GM19043 (cell line): ENCODE measurements around the gene DCAF6.
"Not testable (repeated sequence)": the region's sequence is repeated elsewhere in the genome, so short reads cannot be mapped to it uniquely, and the experiment has no call there.

Experiments used
- ATAC-seq: cut with Tn5 transposase; IDR thresholded peaks from one replicate; pipeline ENCODE4 v1.9.1; 2021; ENCODE audit warnings: low read depth; ENCODE audit not compliant: unreplicated experiment

The DCAF6 gene

GRCh38 chr1:167936068-167936929, at the start of gene DCAF6:
TSS of gene DCAF6 (plus strand) at chr1:167936683. CDS start at chr1:167936912, 229 bp downstream.
- peak; percentile 73 for ATAC-seq

GRCh38 chr1:167887187-167887586, 49.3 kb upstream of the DCAF6 start:
- ATAC-seq = not testable (repeated sequence)

- ATAC-seq = no peak
These were observed 46.1 kb upstream of the DCAF6 start for GRCh38 chr1:167890400-167890799.

- no peak for ATAC-seq
These were observed 42.7 kb upstream of the DCAF6 start for GRCh38 chr1:167893798-167894197.

- no peak for ATAC-seq
These were observed 37.8 kb upstream of the DCAF6 start for GRCh38 chr1:167898578-167899222.

- ATAC-seq = peak; percentile 87
These were observed 37.2 kb upstream of the DCAF6 start for GRCh38 chr1:167899253-167899681.

- no peak for ATAC-seq
These were observed 35.6 kb upstream of the DCAF6 start for GRCh38 chr1:167900907-167901306.

GRCh38 chr1:167904652-167905130, 31.8 kb upstream of the DCAF6 start:
- no peak for ATAC-seq

GRCh38 chr1:167905182-167905581, 31.3 kb upstream of the DCAF6 start:
- no peak for ATAC-seq

- ATAC-seq = no peak
These were observed 30.8 kb upstream of the DCAF6 start for GRCh38 chr1:167905671-167906070.

- ATAC-seq = no peak
These were observed 26.7 kb upstream of the DCAF6 start for GRCh38 chr1:167909691-167910180.

- no peak for ATAC-seq
These were observed 26.0 kb upstream of the DCAF6 start for GRCh38 chr1:167910530-167910929.

GRCh38 chr1:167911413-167911812, 25.1 kb upstream of the DCAF6 start:
- ATAC-seq = no peak

- no peak for ATAC-seq
These were observed 24.2 kb upstream of the DCAF6 start for GRCh38 chr1:167912294-167912693.

GRCh38 chr1:167913895-167914496, 22.5 kb upstream of the DCAF6 start, which contains the start of gene ADCY10:
TSS of gene ADCY10 (minus strand) at chr1:167914134. CDS start at chr1:167905140, 8,994 bp downstream.
- ATAC-seq = no peak

GRCh38 chr1:167915569-167915968, 20.9 kb upstream of the DCAF6 start:
- no peak for ATAC-seq

- ATAC-seq = no peak
These were observed 19.5 kb upstream of the DCAF6 start for GRCh38 chr1:167916766-167917511.

GRCh38 chr1:167922023-167922422, 14.5 kb upstream of the DCAF6 start:
- ATAC-seq = no peak

- no peak for ATAC-seq
These were observed 13.8 kb upstream of the DCAF6 start for GRCh38 chr1:167922611-167923074.
